HEK293T (cell line): ENCODE data around the gene C1RL.

Experiments
- BHLHE40 ChIP-seq: fragments of 450-650 bp; IDR thresholded peaks from 2 replicates; pipeline ENCODE4 v1.6.1; 2016; ENCODE audit warnings: mild to moderate bottlenecking, moderate library complexity, borderline replicate concordance
- ELF4 ChIP-seq: fragments of 450-650 bp; IDR thresholded peaks from 2 replicates; pipeline ENCODE4 v1.6.1; 2017; ENCODE audit warnings: antibody characterized with exemption
- SP1 ChIP-seq: fragments of 450-650 bp; IDR thresholded peaks from 2 replicates; pipeline ENCODE4 v1.6.1; 2017

DNA sequence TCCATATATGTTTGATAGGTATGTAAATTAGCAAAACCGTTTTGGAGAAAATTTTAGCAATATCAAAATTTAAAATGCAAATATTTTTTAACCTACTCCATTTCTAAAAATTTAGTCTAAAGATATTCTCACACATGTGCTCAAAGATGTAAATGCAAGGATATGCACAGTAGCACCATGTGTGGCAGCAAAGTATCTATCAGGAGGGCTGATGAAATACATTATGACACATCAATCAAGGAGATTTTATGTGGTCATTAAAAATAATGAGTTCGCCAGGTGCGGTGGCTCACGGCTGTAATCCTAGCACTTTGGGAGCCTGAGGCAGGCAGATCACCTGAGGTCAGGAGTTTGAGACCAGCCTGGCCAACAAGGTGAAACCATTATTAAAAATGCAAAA is 8.8 kb downstream of the C1RL start:
- no peak for TF ChIP-seq SP1
- no peak for TF ChIP-seq ELF4
- no peak for TF ChIP-seq BHLHE40
